Measurements from ENCODE around the gene DISP2. TPM values are rescaled to one million over a fixed set of nuclear protein-coding genes. Genes with fewer than 3 reads are reported as not detected.
A peak's percentile ranks its signal among the peaks of the same experiment; 100 is the strongest.

Gene DISP2
- total RNA-seq, 1 donor from 2014 or later: 3.9 TPM

DNA sequence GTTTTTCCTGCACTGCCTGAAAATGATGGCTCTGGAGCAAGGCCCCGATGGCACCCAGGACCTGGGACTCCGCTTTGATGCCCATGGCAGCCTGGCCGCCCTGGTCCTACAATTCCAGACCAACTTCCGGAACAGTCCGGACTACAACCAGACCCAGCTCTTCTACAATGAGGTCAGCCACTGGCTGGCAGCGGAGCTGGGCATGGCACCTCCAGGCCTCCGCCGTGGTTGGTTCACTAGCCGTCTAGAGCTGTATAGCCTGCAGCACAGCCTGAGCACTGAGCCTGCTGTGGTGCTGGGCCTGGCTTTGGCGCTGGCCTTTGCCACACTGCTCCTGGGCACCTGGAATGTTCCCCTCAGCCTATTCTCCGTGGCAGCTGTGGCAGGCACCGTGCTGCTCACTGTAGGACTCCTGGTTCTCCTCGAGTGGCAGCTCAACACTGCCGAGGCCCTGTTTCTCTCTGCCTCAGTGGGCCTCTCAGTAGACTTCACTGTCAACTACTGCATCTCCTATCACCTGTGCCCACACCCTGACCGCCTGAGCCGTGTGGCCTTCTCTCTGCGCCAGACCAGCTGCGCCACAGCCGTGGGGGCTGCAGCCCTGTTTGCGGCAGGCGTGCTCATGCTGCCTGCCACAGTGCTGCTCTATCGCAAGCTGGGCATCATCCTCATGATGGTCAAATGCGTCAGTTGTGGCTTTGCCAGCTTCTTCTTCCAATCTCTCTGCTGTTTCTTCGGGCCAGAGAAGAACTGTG lies 10.9 kb downstream of the DISP2 start:
- intact Hi-C loops (cut with DNase I): loop anchor here (5.0 kb wide), 1 partner anchor 38 kb away; the partner anchor contains the start of gene IVD
- ATAC-seq (no peak), DNase-seq (ENCODE audit: missing footprints) (no peak)

- no peak for DNase-seq (ENCODE audit: missing footprints)
- intact Hi-C loops (cut with DNase I): loop anchor here (5.0 kb wide), 1 partner anchor 38 kb away; the partner anchor contains the start of gene IVD
- no peak for ATAC-seq
These were observed 11.5 kb downstream of the DISP2 start for GRCh38 chr15:40369474-40369869.

DNA sequence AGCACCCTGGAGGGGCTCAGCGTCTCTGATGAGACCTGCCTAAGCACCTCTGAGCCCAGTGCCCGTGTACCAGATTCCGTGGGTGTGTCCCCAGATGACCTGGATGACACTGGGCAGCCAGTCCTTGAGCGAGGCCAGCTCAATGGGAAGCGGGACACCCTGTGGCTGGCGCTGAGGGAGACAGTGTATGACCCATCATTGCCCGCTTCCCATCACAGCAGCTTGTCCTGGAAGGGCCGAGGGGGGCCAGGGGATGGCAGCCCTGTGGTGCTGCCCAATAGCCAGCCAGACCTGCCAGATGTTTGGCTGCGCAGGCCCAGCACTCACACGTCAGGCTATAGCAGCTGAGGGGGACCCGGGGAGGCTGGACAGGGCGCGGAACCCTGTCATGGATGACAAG lies 12.0 kb downstream of the DISP2 start:
- no peak for ATAC-seq
- intact Hi-C loops (cut with DNase I): loop anchor here (5.0 kb wide), 1 partner anchor 37 kb away; the partner anchor contains the start of gene IVD
- no peak for DNase-seq (ENCODE audit: missing footprints)

DNA sequence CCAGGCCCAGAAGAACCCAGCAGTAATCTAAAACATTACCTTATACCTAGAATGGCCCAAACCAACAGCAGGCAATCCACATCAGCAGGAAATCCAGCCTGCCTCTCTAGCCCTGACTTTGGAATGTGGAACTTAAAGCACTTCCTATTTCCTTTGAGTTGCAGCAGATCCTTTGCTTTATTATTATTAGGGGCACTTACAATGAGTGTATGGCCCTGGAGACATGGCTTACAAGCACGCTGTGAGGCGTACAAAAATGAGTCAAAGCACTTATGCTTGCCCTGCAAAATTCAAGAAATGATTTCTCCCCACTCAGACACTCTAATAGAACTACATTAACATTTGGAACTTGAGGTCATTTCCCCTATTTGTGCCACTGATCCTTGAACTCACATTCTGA lies 15.0 kb downstream of the DISP2 start:
- intact Hi-C loops (cut with DNase I): no loop called here
- ATAC-seq: no peak
- DNase-seq (ENCODE audit: missing footprints): no peak

DNA sequence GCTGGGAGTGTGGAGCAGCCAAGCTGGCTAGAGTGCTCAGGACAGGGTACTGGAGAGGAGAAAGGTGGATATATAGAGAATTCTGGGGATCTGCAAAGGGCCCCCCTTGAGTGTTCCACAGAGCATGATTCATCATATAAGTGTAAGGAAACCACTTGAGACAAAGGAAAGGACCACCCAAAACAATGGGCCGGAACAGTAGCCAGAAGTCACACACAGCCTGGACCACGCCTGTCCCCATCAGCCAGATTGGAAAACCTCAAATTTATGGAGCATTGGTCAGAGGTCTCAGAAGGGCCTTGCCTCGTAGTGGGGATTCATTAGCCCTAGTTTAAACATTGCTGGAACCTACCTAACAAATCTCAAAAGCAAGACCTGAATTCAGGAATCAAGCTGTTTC lies 19.6 kb downstream of the DISP2 start:
- intact Hi-C loops (cut with DNase I): no loop called here
- ATAC-seq: no peak
- DNase-seq (ENCODE audit: missing footprints): no peak

GRCh38 chr15:40379374-40379773 lies 21.4 kb downstream of the DISP2 start:
- no peak for ATAC-seq
- no peak for DNase-seq (ENCODE audit: missing footprints)

DNA sequence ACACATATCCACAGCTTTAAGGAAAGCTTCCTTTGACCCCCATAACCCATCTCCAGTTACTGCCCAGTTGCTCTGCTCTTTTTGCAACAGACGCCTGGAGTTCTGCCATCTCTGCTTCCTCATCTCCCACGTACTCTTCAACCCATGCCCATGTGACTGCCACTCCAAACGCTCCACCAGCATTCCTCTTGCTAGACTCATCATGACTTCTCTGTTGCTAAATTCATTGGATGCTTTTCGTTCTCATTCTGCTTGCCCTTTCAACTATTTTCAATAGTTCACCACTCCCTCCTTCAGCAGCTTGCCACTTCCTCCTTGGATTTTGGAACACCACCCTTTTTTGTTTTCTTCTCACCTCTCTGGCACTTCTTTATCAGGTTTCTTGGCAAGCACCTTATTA lies 21.8 kb downstream of the DISP2 start:
- no peak for ATAC-seq
- DNase-seq (ENCODE audit: missing footprints): no peak
- intact Hi-C loops (cut with DNase I): no loop called here

More at GRCh38 chr15:40379374-40379773, 21.4 kb downstream of the DISP2 start:
- intact Hi-C loops (cut with DNase I): no loop called here

DNA sequence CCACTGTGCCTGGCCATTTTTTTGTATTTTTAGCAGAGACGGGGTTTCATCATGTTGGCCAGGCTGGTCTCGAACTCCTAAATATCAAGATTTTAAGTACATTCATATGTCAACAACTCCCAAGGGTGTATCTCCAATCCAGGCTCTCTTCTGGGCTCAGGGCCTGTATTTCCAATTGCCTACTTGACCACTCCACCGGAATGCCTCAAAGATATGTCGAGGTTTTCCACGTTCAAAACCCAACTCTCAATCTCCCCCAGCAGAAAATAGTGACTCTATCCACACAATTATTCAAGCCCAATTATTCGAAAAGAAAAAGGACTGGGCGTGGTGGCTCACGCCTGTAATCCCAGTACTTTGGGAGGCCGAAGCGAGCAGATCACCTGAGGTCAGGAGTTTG lies 22.6 kb downstream of the DISP2 start:
- DNase-seq (ENCODE audit: missing footprints) (no peak), ATAC-seq (no peak)
- intact Hi-C loops (cut with DNase I): no loop called here

- intact Hi-C loops (cut with DNase I): no loop called here
- ATAC-seq (no peak), DNase-seq (ENCODE audit: missing footprints) (no peak)
These were observed 24.0 kb downstream of the DISP2 start for GRCh38 chr15:40381818-40382529.

GRCh38 chr15:40382580-40383456 lies 24.8 kb downstream of the DISP2 start, which contains the start of gene KNSTRN:
KNSTRN (plus strand) TSS chr15:40382721; CDS start chr15:40382836, 115 bp downstream.
- DNase-seq (ENCODE audit: missing footprints) (peak; percentile 95), ATAC-seq (peak; percentile 98)
- intact Hi-C loops (cut with DNase I): no loop called here

DNA sequence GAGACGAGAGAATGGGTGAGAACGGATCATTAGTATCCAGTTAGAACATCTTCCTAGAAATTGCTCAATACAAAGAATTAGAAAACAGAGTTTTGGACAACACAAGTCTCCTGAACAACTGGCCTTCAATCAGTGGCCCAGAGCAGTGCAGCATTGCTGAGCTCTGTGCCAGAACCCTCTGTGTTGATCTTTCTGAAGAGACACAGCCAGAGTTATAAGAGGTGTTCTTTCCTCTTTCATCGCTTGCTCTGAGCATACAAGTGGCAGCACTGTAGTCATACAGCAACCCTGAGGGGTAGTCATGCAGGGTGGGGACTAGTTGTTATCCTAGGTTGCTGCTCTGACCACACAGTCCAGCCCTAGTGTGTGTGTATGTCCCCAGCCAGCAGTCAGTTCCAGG lies 28.5 kb downstream of the DISP2 start:
- intact Hi-C loops (cut with DNase I): no loop called here
- ATAC-seq (no peak), DNase-seq (ENCODE audit: missing footprints) (no peak)

DNA sequence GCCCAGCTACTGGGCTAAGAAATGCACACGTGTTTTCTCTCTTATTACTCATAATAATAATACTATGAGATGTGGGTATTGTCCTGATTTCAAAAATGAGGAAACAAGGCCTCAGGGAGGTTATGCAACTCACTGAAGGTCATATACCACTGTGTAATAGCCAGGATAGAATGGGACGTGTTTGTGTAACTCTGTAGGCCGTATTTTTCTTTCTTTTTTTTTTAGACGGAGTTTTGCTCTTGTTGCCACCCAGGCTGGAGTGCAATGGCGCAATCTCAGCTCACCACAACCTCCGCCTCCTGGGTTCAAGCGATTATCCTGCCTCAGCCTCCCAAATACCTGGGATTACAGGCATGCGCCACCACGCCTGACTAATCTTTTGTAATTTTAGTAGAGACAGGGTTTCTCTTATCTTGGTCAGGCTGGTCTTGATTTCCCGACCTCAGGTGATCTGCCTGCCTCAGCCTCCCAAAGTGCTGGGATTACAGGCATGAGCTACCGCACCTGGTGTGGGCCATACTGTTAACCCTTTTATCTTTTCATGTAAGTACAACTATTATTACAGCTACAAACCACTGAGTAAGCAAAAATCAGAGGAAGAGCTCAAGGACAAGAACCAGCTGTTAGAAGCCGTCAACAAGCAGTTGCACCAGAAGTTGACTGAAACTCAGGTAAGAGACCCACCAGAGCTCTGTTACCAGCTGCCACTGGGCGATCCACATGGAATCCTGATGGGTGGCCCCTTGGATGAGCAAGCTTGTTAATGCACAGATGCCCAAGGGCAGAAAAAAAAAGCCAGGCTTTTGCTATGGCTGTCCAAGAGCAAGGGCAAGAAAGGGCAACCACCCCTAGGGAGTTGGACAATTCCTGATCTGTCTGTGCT lies 31.2 kb downstream of the DISP2 start:
- no peak for ATAC-seq
- intact Hi-C loops (cut with DNase I): no loop called here
- DNase-seq (ENCODE audit: missing footprints): no peak

DNA sequence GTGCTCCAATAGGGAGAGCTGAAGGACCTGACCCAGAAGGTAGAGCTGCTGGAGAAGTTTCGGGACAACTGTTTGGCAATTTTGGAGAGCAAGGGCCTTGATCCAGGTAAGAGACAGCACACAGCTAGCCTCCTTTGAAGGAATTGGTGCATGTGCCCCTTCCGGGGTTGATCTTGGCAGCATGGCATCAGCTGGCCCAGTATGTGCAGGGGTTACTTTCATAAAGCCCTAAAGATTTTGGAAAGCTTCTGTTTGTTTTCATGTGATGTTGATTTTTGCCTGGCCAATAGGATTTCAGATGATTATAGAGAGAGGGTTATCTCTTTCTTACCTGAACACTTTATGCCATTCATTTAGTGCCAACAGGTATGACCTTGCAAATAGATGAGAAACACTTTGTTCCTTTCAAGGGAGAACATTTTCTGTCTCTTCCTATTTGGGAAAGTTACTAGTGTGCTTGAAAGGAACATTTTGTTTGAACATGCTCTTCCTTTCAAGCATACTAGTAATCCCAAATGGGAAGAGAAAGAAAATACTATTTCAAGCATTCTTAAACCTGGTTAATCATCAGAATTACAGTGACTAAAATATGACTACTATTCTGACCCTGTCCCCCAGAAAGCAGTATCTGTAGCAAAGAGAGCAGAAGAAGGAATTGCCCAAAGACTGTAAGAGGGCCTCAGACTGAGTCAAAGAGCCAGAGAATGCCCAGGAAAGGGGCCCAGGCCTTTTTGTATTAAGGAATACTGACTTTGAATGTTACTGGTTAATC lies 32.0 kb downstream of the DISP2 start:
- intact Hi-C loops (cut with DNase I): no loop called here
- DNase-seq (ENCODE audit: missing footprints): no peak
- no peak for ATAC-seq

- ATAC-seq (no peak), DNase-seq (ENCODE audit: missing footprints) (no peak)
- intact Hi-C loops (cut with DNase I): no loop called here
These were observed 35.2 kb downstream of the DISP2 start for GRCh38 chr15:40392986-40393948.

- no peak for ATAC-seq
- DNase-seq (ENCODE audit: missing footprints): no peak
- intact Hi-C loops (cut with DNase I): no loop called here
These were observed 39.8 kb downstream of the DISP2 start for GRCh38 chr15:40397688-40398412.

GRCh38 chr15:40398413-40398873 lies 40.4 kb downstream of the DISP2 start:
- intact Hi-C loops (cut with DNase I): no loop called here
- no peak for DNase-seq (ENCODE audit: missing footprints)
- peak; percentile 65 for ATAC-seq

Measured in Right ventricle myocardium inferior (tissue), 1 donor.